Neural crest cell (in vitro differentiated cells): ENCODE results near the gene CNOT6. TPM values are rescaled to one million over a fixed set of nuclear protein-coding genes. Genes with fewer than 3 reads are reported as not detected.

Source experiments
- DNase-seq: peaks from one replicate; pipeline ENCODE4 v3.0.0; 2021; ENCODE audit warnings: low read depth, mixed read lengths, low spot score
- H3K27ac Mint-ChIP-seq: one replicate; pipeline ENCODE4 v1.8.0; 2021; ENCODE audit warnings: mild to moderate bottlenecking, mixed read lengths; ENCODE audit not compliant: unreplicated experiment
- H3K27me3 Mint-ChIP-seq: 2 replicates; pipeline ENCODE4 v1.8.0; 2021; ENCODE audit warnings: low read depth, mild to moderate bottlenecking, mixed read lengths
- H3K36me3 Mint-ChIP-seq: 2 replicates; pipeline ENCODE4 v1.8.0; 2021; ENCODE audit warnings: low read depth, mild to moderate bottlenecking, mixed read lengths
- H3K4me1 Mint-ChIP-seq: 2 replicates; pipeline ENCODE4 v1.8.0; 2021; ENCODE audit warnings: mixed read lengths
- H3K4me3 Mint-ChIP-seq: one replicate; pipeline ENCODE4 v1.8.0; 2021; ENCODE audit warnings: mild to moderate bottlenecking, mixed read lengths
- H3K9me3 Mint-ChIP-seq: 2 replicates; pipeline ENCODE4 v1.8.0; 2021; ENCODE audit warnings: mixed read lengths
- CTCF ChIP-seq: fragments of 200-600 bp; sonication (generic); conservative IDR thresholded peaks from 2 replicates; pipeline ENCODE4 v1.5.0; 2021; ENCODE audit warnings: antibody characterized with exemption, mild to moderate bottlenecking
- total RNA-seq: library from RNA; stranded (reverse); gene quantifications from 2 replicates; pipeline ENCODE4 v1.2.1, GENCODE V29; 2021

CNOT6 gene
- total RNA-seq, 1 donor from 2014 or later: 75.7 TPM

- no peak for DNase-seq
- no peaks in the 10 kb centered on the region for H3K36me3 Mint-ChIP-seq
- H3K9me3 Mint-ChIP-seq: no peaks in the 10 kb centered on the region
- H3K4me3 Mint-ChIP-seq: no peak overlapping the region
- H3K27ac Mint-ChIP-seq: no peak overlapping the region
- TF ChIP-seq CTCF: no peak
- H3K27me3 Mint-ChIP-seq: peaks cover 2% of the 10 kb centered on the region
- H3K4me1 Mint-ChIP-seq: peaks cover 2% of the 10 kb centered on the region
Measured at GRCh38 chr5:180623411-180623834, 129.2 kb downstream of the CNOT6 start.

- H3K27me3 Mint-ChIP-seq: no peaks in the 10 kb centered on the region
- no peak overlapping the region for H3K27ac Mint-ChIP-seq
- TF ChIP-seq CTCF: no peak
- no peaks in the 10 kb centered on the region for H3K4me1 Mint-ChIP-seq
- DNase-seq: no peak
- H3K4me3 Mint-ChIP-seq: no peak overlapping the region
- no peaks in the 10 kb centered on the region for H3K36me3 Mint-ChIP-seq
- no peaks in the 10 kb centered on the region for H3K9me3 Mint-ChIP-seq
Measured at GRCh38 chr5:180623844-180624243, 129.7 kb downstream of the CNOT6 start.

- DNase-seq: no peak
- H3K36me3 Mint-ChIP-seq: no peaks in the 10 kb centered on the region
- H3K4me1 Mint-ChIP-seq: no peaks in the 10 kb centered on the region
- no peak overlapping the region for H3K4me3 Mint-ChIP-seq
- no peaks in the 10 kb centered on the region for H3K9me3 Mint-ChIP-seq
- H3K27me3 Mint-ChIP-seq: no peaks in the 10 kb centered on the region
- no peak for TF ChIP-seq CTCF
- H3K27ac Mint-ChIP-seq: no peak overlapping the region
Measured at GRCh38 chr5:180624587-180624986, 130.4 kb downstream of the CNOT6 start.

- DNase-seq: no peak
- Mint-ChIP-seq H3K27me3 (no peaks in the 10 kb centered on the region), H3K4me3 (no peak overlapping the region), H3K27ac (peak overlapping the region; percentile 62), H3K9me3 (no peaks in the 10 kb centered on the region), H3K4me1 (no peaks in the 10 kb centered on the region), H3K36me3 (no peaks in the 10 kb centered on the region)
- no peak for TF ChIP-seq CTCF
Measured at GRCh38 chr5:180625125-180625790, 131.1 kb downstream of the CNOT6 start.

- H3K4me1 Mint-ChIP-seq: no peaks in the 10 kb centered on the region
- no peak for TF ChIP-seq CTCF
- H3K9me3 Mint-ChIP-seq: no peaks in the 10 kb centered on the region
- no peak overlapping the region for H3K4me3 Mint-ChIP-seq
- H3K27me3 Mint-ChIP-seq: no peaks in the 10 kb centered on the region
- H3K36me3 Mint-ChIP-seq: no peaks in the 10 kb centered on the region
- DNase-seq: no peak
- peak overlapping the region; percentile 62 for H3K27ac Mint-ChIP-seq
Measured at GRCh38 chr5:180625791-180626660, 131.8 kb downstream of the CNOT6 start.
